Measurements from ENCODE around the gene PSMC3. TPM values are rescaled to one million over a fixed set of nuclear protein-coding genes. Genes with fewer than 3 reads are reported as not detected.
A peak's percentile ranks its signal among the peaks of the same experiment; 100 is the strongest.

The PSMC3 gene
- total and polyA plus RNA-seq, 5 experiments from 2014 or later: 58.4 to 106 (median 91.5) TPM

GRCh38 chr11:47417712-47418111 is 8.5 kb downstream of the PSMC3 start:
- DNase-seq (no peak), ATAC-seq (no peak)
- H3K9me3 Mint-ChIP-seq: no peaks in the 10 kb centered on the region
- peaks cover 0 to 68% (median 14%) of the 10 kb centered on the region in 3 donors for H3K36me3 Mint-ChIP-seq
- H3K27ac Mint-ChIP-seq: peak overlapping the region in 5 of 10 donors; percentile 18 to 67 (median 40)
- H3K4me1 Mint-ChIP-seq: peaks cover 0 to 3% (median 1%) of the 10 kb centered on the region in 4 donors
- POLR2A ChIA-PET: interaction anchor here (1.7 to 3.4 kb wide), 3 partner anchors 8 to 10 kb away, joined by 5 to 17 read pairs (median 12); partner anchors contain the start of genes PSMC3 and SLC39A13
- H3K4me3 Mint-ChIP-seq: no peak overlapping the region
- no peaks in the 10 kb centered on the region for H3K27me3 Mint-ChIP-seq

GRCh38 chr11:47415949-47416472 is 10.2 kb downstream of the PSMC3 start:
- no peak for ATAC-seq
- Mint-ChIP-seq H3K36me3 (peaks cover 0 to 58% (median 13%) of the 10 kb centered on the region in 3 donors), H3K4me3 (no peak overlapping the region), H3K27ac (no peak overlapping the region), H3K27me3 (no peaks in the 10 kb centered on the region), H3K4me1 (peaks cover 0 to 5% (median 2%) of the 10 kb centered on the region in 4 donors), H3K9me3 (no peaks in the 10 kb centered on the region)
- POLR2A ChIA-PET: interaction anchor here (3.4 kb wide), 1 partner anchor 10 kb away, joined by 17 read pairs; the partner anchor contains the start of gene PSMC3
- DNase-seq: no peak

DNA sequence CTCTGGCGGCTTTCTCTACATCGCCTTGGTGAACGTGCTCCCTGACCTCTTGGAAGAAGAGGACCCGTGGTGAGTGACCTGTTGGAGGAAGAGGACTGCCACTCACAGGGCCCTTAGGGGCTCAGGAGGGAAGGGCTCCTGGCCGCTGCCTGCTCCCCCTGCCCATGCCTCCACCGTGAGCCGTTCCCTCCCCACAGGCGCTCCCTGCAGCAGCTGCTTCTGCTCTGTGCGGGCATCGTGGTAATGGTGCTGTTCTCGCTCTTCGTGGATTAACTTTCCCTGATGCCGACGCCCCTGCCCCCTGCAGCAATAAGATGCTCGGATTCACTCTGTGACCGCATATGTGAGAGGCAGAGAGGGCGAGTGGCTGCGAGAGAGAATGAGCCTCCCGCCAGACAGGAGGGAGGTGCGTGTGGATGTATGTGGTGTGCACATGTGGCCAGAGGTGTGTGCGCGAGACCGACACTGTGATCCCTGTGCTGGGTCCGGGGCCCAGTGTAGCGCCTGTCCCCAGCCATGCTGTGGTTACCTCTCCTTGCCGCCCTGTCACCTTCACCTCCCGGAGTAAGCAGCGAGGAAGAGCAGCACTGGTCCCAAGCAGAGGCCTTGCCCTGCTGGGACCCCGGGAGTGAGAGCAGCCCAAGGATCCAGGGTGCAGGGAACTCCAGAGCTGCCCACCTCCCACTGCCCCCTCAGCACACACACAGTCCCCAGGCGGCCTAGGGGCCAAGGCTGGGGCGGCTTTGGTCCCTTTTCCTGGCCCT is 11.0 kb downstream of the PSMC3 start:
- H3K9me3 Mint-ChIP-seq: no peaks in the 10 kb centered on the region
- H3K27me3 Mint-ChIP-seq: no peaks in the 10 kb centered on the region
- H3K36me3 Mint-ChIP-seq: peaks cover 0 to 52% (median 13%) of the 10 kb centered on the region in 3 donors
- H3K4me3 Mint-ChIP-seq: no peak overlapping the region
- POLR2A ChIA-PET: interaction anchor here (3.4 kb wide), 1 partner anchor 11 kb away, joined by 17 read pairs; the partner anchor contains the start of gene PSMC3
- H3K4me1 Mint-ChIP-seq: peaks cover 0 to 6% (median 3%) of the 10 kb centered on the region in 4 donors
- DNase-seq: no peak
- ATAC-seq: no peak
- H3K27ac Mint-ChIP-seq: peak overlapping the region in 3 of 10 donors; percentile 4 to 65 (median 49)

DNA sequence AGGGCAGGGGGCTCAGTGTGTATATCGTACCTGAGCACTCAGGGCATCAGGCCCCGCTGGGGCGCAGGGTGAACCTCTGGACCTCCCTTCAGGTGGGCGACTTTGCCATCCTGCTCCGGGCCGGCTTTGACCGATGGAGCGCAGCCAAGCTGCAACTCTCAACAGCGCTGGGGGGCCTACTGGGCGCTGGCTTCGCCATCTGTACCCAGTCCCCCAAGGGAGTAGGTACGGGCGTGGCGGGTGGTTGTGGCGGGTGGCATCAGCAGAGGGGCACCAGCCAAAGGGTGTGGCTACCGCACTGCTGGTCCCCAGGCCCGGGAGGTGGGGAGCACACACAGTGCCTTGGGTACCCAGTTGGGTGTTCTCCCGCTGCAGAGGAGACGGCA is 11.6 kb downstream of the PSMC3 start:
- ATAC-seq (no peak), DNase-seq (no peak)
- POLR2A ChIA-PET: interaction anchor here (0.9 kb wide), 1 partner anchor 41 kb away, joined by 3 read pairs; no protein-coding TSS in a partner anchor
- H3K36me3 Mint-ChIP-seq: peaks cover 0 to 46% (median 7%) of the 10 kb centered on the region in 3 donors
- no peak overlapping the region for H3K27ac Mint-ChIP-seq
- no peak overlapping the region for H3K4me3 Mint-ChIP-seq
- no peaks in the 10 kb centered on the region for H3K27me3 Mint-ChIP-seq
- no peaks in the 10 kb centered on the region for H3K9me3 Mint-ChIP-seq
- H3K4me1 Mint-ChIP-seq: peaks cover 1 to 6% (median 5%) of the 10 kb centered on the region in 4 donors

DNA sequence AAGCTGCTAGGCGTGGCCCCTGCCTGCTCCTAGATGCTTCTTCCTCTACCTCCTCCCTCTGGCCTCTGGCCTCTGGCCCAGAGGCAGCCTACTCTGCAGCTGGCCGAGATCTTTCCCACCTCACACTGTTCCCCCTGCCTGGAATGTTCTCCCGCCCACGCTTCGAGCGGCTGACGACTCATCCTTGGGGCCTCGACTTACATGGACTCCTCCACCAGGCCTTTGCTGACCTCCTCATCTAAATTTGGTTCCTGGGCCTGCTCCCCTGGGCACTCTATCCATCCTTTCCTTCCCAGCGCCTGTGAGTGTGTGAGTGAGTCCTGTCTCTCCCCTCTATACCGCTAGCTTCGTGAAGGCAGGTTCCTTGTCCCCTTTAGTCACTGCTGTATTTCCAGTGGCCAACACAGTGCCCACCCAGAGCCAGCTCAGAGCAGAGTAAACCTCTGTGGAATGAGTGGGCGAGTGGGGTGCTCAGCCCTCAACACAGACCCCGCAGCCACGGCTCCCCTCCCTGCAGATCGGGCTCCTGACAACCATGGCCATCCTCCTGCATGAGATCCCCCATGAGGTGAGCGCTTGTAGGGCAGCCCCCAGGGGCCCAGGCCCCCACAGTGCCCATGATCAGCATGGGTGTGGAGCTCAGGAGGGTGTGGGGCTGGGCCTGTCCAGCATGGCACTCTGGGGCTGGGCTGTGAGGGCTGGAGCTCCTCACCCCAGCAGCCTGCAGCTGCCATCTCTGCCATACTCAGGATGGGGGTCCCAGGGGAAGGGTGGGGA is 12.1 kb downstream of the PSMC3 start:
- no peaks in the 10 kb centered on the region for H3K27me3 Mint-ChIP-seq
- peaks cover 7 to 11% (median 8%) of the 10 kb centered on the region in 4 donors for H3K4me1 Mint-ChIP-seq
- POLR2A ChIA-PET: interaction anchor here (0.9 kb wide), 1 partner anchor 40 kb away, joined by 3 read pairs; no protein-coding TSS in a partner anchor
- ATAC-seq (no peak), DNase-seq (no peak)
- peak overlapping the region in 1 of 10 donors; percentile 15 for H3K4me3 Mint-ChIP-seq
- H3K36me3 Mint-ChIP-seq: peaks cover 0 to 40% (median 5%) of the 10 kb centered on the region in 3 donors
- peak overlapping the region in 4 of 10 donors; percentile 9 to 82 (median 69) for H3K27ac Mint-ChIP-seq
- no peaks in the 10 kb centered on the region for H3K9me3 Mint-ChIP-seq

DNA sequence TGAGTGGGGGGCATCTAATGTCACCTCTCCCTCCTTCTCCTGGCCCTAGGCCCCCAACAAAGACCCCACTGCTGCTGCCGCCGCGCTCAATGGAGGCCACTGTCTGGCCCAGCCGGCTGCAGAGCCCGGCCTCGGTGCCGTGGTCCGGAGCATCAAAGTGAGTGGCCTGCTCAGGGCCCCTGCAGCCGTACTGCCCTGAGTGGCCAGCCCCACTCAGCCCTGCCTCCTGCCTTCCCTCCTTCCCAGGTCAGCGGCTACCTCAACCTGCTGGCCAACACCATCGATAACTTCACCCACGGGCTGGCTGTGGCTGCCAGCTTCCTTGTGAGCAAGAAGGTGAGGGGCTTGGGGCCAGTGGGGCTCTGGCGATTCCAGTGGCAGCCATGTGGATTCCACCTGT is 12.9 kb downstream of the PSMC3 start:
- ATAC-seq (no peak), DNase-seq (no peak)
- H3K9me3 Mint-ChIP-seq: no peaks in the 10 kb centered on the region
- no peak overlapping the region for H3K27ac Mint-ChIP-seq
- H3K36me3 Mint-ChIP-seq: peaks cover 0 to 33% (median 5%) of the 10 kb centered on the region in 3 donors
- H3K4me3 Mint-ChIP-seq: no peak overlapping the region
- POLR2A ChIA-PET: no interaction called here
- no peaks in the 10 kb centered on the region for H3K27me3 Mint-ChIP-seq
- peaks cover 9 to 15% (median 13%) of the 10 kb centered on the region in 4 donors for H3K4me1 Mint-ChIP-seq

GRCh38 chr11:47411884-47412746 is 14.1 kb downstream of the PSMC3 start:
- peaks cover 0 to 24% (median 5%) of the 10 kb centered on the region in 3 donors for H3K36me3 Mint-ChIP-seq
- no peak for ATAC-seq
- POLR2A ChIA-PET: interaction anchor here (0.5 to 5.9 kb wide), 12 partner anchors 11 to 257 kb away, joined by 3 to 36 read pairs (median 5); partner anchors contain the start of genes PSMC3 and SPI1
- no peaks in the 10 kb centered on the region for H3K9me3 Mint-ChIP-seq
- peak overlapping the region in 1 of 10 donors; percentile 10 for H3K27ac Mint-ChIP-seq
- no peak overlapping the region for H3K4me3 Mint-ChIP-seq
- peaks cover 9 to 24% (median 21%) of the 10 kb centered on the region in 4 donors for H3K4me1 Mint-ChIP-seq
- DNase-seq: peak in 8 of 10 donors; percentile 14 to 70 (median 46)
- no peaks in the 10 kb centered on the region for H3K27me3 Mint-ChIP-seq

GRCh38 chr11:47410370-47411264 is 15.6 kb downstream of the PSMC3 start:
- Mint-ChIP-seq H3K4me1 (peaks cover 9 to 28% (median 25%) of the 10 kb centered on the region in 4 donors), H3K27ac (peak overlapping the region in 2 of 10 donors; percentile 21 to 54), H3K9me3 (no peaks in the 10 kb centered on the region), H3K4me3 (peak overlapping the region in 7 of 10 donors; percentile 10 to 48 (median 37)), H3K27me3 (no peaks in the 10 kb centered on the region), H3K36me3 (peaks cover 0 to 19% (median 5%) of the 10 kb centered on the region in 3 donors)
- no peak for ATAC-seq
- POLR2A ChIA-PET: interaction anchor here (1.2 to 5.9 kb wide), 8 partner anchors 8 to 195 kb away, joined by 3 to 36 read pairs (median 6); partner anchors contain the start of genes DDB2, PSMC3 and SPI1
- no peak for DNase-seq

- H3K27ac Mint-ChIP-seq: peak overlapping the region; percentile 85 to 97 (median 96)
- DNase-seq: no peak
- peak overlapping the region; percentile 89 to 96 (median 92) for H3K4me3 Mint-ChIP-seq
- ATAC-seq: no peak
- peaks cover 9 to 28% (median 25%) of the 10 kb centered on the region in 4 donors for H3K4me1 Mint-ChIP-seq
- peaks cover 0 to 17% (median 5%) of the 10 kb centered on the region in 3 donors for H3K36me3 Mint-ChIP-seq
- H3K9me3 Mint-ChIP-seq: no peaks in the 10 kb centered on the region
- H3K27me3 Mint-ChIP-seq: no peaks in the 10 kb centered on the region
- POLR2A ChIA-PET: interaction anchor here (0.9 to 5.9 kb wide), 14 partner anchors 8 to 195 kb away, joined by 3 to 57 read pairs (median 7); partner anchors contain the start of genes DDB2 and PSMC3
Measured at GRCh38 chr11:47409440-47410369, 16.5 kb downstream of the PSMC3 start.

Data from naive thymus-derived CD8-positive, alpha-beta T cell (primary cell).